ENCODE results near the gene LOC128125822.
A peak's percentile ranks its signal among the peaks of the same experiment; 100 is the strongest.

Gene LOC128125822

DNA sequence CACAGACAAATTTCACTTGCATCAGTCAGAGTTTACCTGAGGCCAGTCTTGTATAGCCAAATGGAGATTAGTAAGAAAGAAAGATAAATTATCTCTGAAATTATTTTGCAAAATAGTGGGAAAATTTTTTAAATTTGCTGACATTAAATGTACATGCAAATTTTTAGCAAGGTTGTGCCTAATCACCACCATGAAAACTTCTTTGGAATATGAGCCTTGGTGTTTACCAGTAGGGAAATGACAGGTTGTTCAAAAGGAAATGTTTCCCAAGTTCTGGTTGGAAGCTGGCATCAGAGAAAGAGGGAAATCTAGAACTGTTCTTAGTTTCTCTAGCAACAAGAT lies 34.4 kb upstream of the LOC128125822 start:
- Mint-ChIP-seq H3K36me3 (ENCODE audit: insufficient read depth, unreplicated experiment) (no peaks in the 10 kb centered on the region), H3K9me3 (ENCODE audit: unreplicated experiment) (peaks cover 7% of the 10 kb centered on the region), H3K4me3 (ENCODE audit: unreplicated experiment) (no peak overlapping the region), H3K27me3 (ENCODE audit: insufficient read depth, unreplicated experiment) (no peaks in the 10 kb centered on the region), H3K27ac (ENCODE audit: low read depth, unreplicated experiment) (peak overlapping the region; percentile 74), H3K4me1 (ENCODE audit: insufficient read depth, unreplicated experiment) (peaks cover 13% of the 10 kb centered on the region)
- intact Hi-C loops (cut with micrococcal nuclease): no loop called here
- BruUV-seq (replicated peaks): no TSS peak
- no peak for TF ChIP-seq CTCF (IDR thresholded peaks at IDR 0.05; ENCODE audit: unreplicated experiment)
- POLR2A ChIA-PET: interaction anchor here (1.2 to 4.0 kb wide), 9 partner anchors 11 to 37 kb away, joined by 3 to 41 read pairs (median 9); no protein-coding TSS in a partner anchor
- no peak for DNase-seq (ENCODE audit: unreplicated experiment)
- CTCF ChIA-PET: no interaction called here

DNA sequence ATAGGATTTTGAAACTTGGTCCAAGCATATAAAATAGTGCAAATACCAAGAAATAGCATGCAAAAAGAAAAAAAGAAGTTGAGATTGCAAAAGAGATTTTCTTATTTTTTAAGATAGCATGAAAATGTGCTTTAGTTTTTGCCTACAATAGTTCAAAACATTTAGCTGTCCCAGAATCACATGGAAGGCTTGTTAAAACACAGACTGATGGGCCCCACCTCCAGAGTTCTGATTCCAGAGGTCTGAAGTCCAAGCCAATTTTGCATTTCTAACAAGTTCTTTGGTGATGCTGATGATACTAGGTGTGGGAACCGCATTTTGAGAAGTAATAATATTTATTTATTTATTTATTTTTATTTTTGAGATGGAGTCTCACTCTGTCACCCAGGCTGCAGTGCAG lies 33.7 kb upstream of the LOC128125822 start:
- no peaks in the 10 kb centered on the region for H3K27me3 Mint-ChIP-seq (ENCODE audit: insufficient read depth, unreplicated experiment)
- H3K4me3 Mint-ChIP-seq (ENCODE audit: unreplicated experiment): no peak overlapping the region
- peaks cover 13% of the 10 kb centered on the region for H3K4me1 Mint-ChIP-seq (ENCODE audit: insufficient read depth, unreplicated experiment)
- H3K36me3 Mint-ChIP-seq (ENCODE audit: insufficient read depth, unreplicated experiment): no peaks in the 10 kb centered on the region
- DNase-seq (ENCODE audit: unreplicated experiment): no peak
- H3K27ac Mint-ChIP-seq (ENCODE audit: low read depth, unreplicated experiment): no peak overlapping the region
- H3K9me3 Mint-ChIP-seq (ENCODE audit: unreplicated experiment): peaks cover 7% of the 10 kb centered on the region
- no TSS peak for BruUV-seq (replicated peaks)
- intact Hi-C loops (cut with micrococcal nuclease): no loop called here
- CTCF ChIA-PET: interaction anchor here (0.7 kb wide), 1 partner anchor 22 kb away, joined by 3 read pairs; no protein-coding TSS in a partner anchor
- POLR2A ChIA-PET: interaction anchor here (1.3 to 4.0 kb wide), 7 partner anchors 11 to 36 kb away, joined by 5 to 41 read pairs (median 11); no protein-coding TSS in a partner anchor
- TF ChIP-seq CTCF (IDR thresholded peaks at IDR 0.05; ENCODE audit: unreplicated experiment): no peak

- H3K27ac Mint-ChIP-seq (ENCODE audit: low read depth, unreplicated experiment): no peak overlapping the region
- CTCF ChIA-PET: interaction anchor here (0.5 kb wide), 1 partner anchor 158 kb away, joined by 5 read pairs; no protein-coding TSS in a partner anchor
- BruUV-seq (replicated peaks): no TSS peak
Measured at GRCh38 chr6:63543001-63543400, 29.3 kb upstream of the LOC128125822 start.

GRCh38 chr6:63543982-63544381 lies 28.3 kb upstream of the LOC128125822 start:
- no peak for DNase-seq (ENCODE audit: unreplicated experiment)
- ChIA-PET CTCF (no interaction called here), POLR2A (interaction anchor here (1.1 to 1.3 kb wide), 2 partner anchors 22 to 26 kb away, joined by 5 read pairs; no protein-coding TSS in a partner anchor)
- Mint-ChIP-seq H3K27me3 (ENCODE audit: insufficient read depth, unreplicated experiment) (no peaks in the 10 kb centered on the region), H3K4me1 (ENCODE audit: insufficient read depth, unreplicated experiment) (peaks cover 9% of the 10 kb centered on the region), H3K27ac (ENCODE audit: low read depth, unreplicated experiment) (no peak overlapping the region), H3K4me3 (ENCODE audit: unreplicated experiment) (no peak overlapping the region), H3K36me3 (ENCODE audit: insufficient read depth, unreplicated experiment) (no peaks in the 10 kb centered on the region), H3K9me3 (ENCODE audit: unreplicated experiment) (peaks cover 7% of the 10 kb centered on the region)
- no TSS peak for BruUV-seq (replicated peaks)
- intact Hi-C loops (cut with micrococcal nuclease): no loop called here
- no peak for TF ChIP-seq CTCF (IDR thresholded peaks at IDR 0.05; ENCODE audit: unreplicated experiment)

More at GRCh38 chr6:63543001-63543400, 29.3 kb upstream of the LOC128125822 start:
- POLR2A ChIA-PET: interaction anchor here (0.5 to 1.3 kb wide), 3 partner anchors 23 to 179 kb away, joined by 3 to 5 read pairs (median 5); no protein-coding TSS in a partner anchor
- TF ChIP-seq CTCF (IDR thresholded peaks at IDR 0.05; ENCODE audit: unreplicated experiment): no peak
- DNase-seq (ENCODE audit: unreplicated experiment): no peak
- peaks cover 9% of the 10 kb centered on the region for H3K4me1 Mint-ChIP-seq (ENCODE audit: insufficient read depth, unreplicated experiment)
- H3K9me3 Mint-ChIP-seq (ENCODE audit: unreplicated experiment): peaks cover 7% of the 10 kb centered on the region
- H3K27me3 Mint-ChIP-seq (ENCODE audit: insufficient read depth, unreplicated experiment): no peaks in the 10 kb centered on the region
- intact Hi-C loops (cut with micrococcal nuclease): no loop called here
- no peaks in the 10 kb centered on the region for H3K36me3 Mint-ChIP-seq (ENCODE audit: insufficient read depth, unreplicated experiment)
- no peak overlapping the region for H3K4me3 Mint-ChIP-seq (ENCODE audit: unreplicated experiment)

Measured in MCF 10A (cell line).